Body of pancreas (tissue), 4 donors: ENCODE data around the gene GPR4. TPM values are rescaled to one million over a fixed set of nuclear protein-coding genes. Genes with fewer than 3 reads are reported as not detected.
A peak's percentile ranks its signal among the peaks of the same experiment; 100 is the strongest.

Source experiments
- ATAC-seq: fragments of 150-250 bp; one replicate; pipeline ENCODE4 v1.9.1; 2016
- DNase-seq, 4 donors: peaks; one replicate each; pipeline ENCODE4 v3.0.0-alpha.2; 2019
- H3K27ac ChIP-seq, 4 donors: fragments of 200-600 bp; sonication (generic); 1 replicate in 3 of 4; 2 replicates in 1 of 4; pipeline versions ENCODE4 v1.5.1 to v1.6.1; 2016 to 2019; ENCODE audit warnings: mild to moderate bottlenecking in 1 of 4, mixed read lengths in 1 of 4, moderate library complexity in 1 of 4
- H3K27me3 ChIP-seq, 2 donors: fragments of 200-600 bp; sonication (generic); one replicate each; pipeline ENCODE4 v1.6.0; 2016; ENCODE audit warnings: mild to moderate bottlenecking in 1 of 2
- H3K36me3 ChIP-seq, 2 donors: fragments of 200-600 bp; sonication (generic); replicated peaks in 1 of 2; 2 replicates each; pipeline ENCODE4 v1.5.1; 2016; ENCODE audit warnings: low read depth in 2 of 2; ENCODE audit not compliant: insufficient read depth in 1 of 2
- H3K4me1 ChIP-seq: fragments of 200-600 bp; sonication (generic); one replicate; pipeline ENCODE4 v1.6.0; 2016
- H3K4me3 ChIP-seq, 2 donors: fragments of 200-600 bp; sonication (generic); 1 replicate in 1 of 2; 2 replicates in 1 of 2; pipeline ENCODE4 v1.5.1; 2016 to 2019
- H3K9me3 ChIP-seq, 3 donors: fragments of 200-600 bp; sonication (generic); 1 replicate in 2 of 3; 2 replicates in 1 of 3; pipeline ENCODE4 v1.5.1; 2016
- CTCF ChIP-seq, 7 experiments: fragments of 450-650 bp in 4 of 7; fragments of 200-600 bp in 3 of 7; sonication (generic) in 3 of 7; IDR thresholded peaks; one replicate each; pipeline ENCODE4 v1.5.1; 2016 to 2019; ENCODE audit warnings: antibody characterized with exemption in 7 of 7
- POLR2A ChIP-seq, 3 donors: fragments of 450-650 bp; IDR thresholded peaks; one replicate each; pipeline ENCODE4 v1.6.1; 2016; ENCODE audit warnings: antibody characterized with exemption in 3 of 3, mild to moderate bottlenecking in 2 of 3
- WGBS, 2 donors: methylation state at CpG; one replicate each; pipeline ENCODE4 v1.1.5; 2017; 5-methylcytosine and 5-hydroxymethylcytosine counted together
- intact Hi-C: fragments of 100-400 bp; cut with DNase I; formaldehyde crosslinking; loops from one replicate; pipeline ENCODE4 v1.15.1; 2023
- total RNA-seq, 2 donors: library from RNA; depleted of rRNA; stranded (reverse); fragments of >200 nt; gene quantifications; one replicate each; pipeline ENCODE4 v1.1.0, GENCODE V29; 2016

Gene GPR4
- total RNA-seq, 2 donors from 2014 or later, result 0.99 to 1.3 TPM

GRCh38 chr19:45558399-45558878 lies 43.6 kb downstream of the GPR4 start:
- DNase-seq (peak; percentile 50 to 61 (median 54)), ATAC-seq (peak; percentile 58)
- intact Hi-C loops, result no loop called here
- TF ChIP-seq CTCF (IDR thresholded peaks at IDR 0.05) (peak; percentile 42 to 72 (median 56)), POLR2A (IDR thresholded peaks at IDR 0.05) (no peak)
- WGBS, 2 donors, result 41 to 62% methylated on average over 10 of the region's 10 CpGs
- Histone ChIP-seq H3K36me3 (no peaks in the 10 kb centered on the region), H3K4me1 (no peaks in the 10 kb centered on the region), H3K27me3 (no peaks in the 10 kb centered on the region), H3K4me3 (no peak overlapping the region), H3K9me3 (no peaks in the 10 kb centered on the region), H3K27ac (no peak overlapping the region)

GRCh38 chr19:45556835-45557234 lies 45.2 kb downstream of the GPR4 start:
- Histone ChIP-seq H3K36me3 (no peaks in the 10 kb centered on the region), H3K27me3 (no peaks in the 10 kb centered on the region), H3K4me3 (no peak overlapping the region), H3K4me1 (no peaks in the 10 kb centered on the region), H3K9me3 (no peaks in the 10 kb centered on the region), H3K27ac (no peak overlapping the region)
- no peak for ATAC-seq
- TF ChIP-seq CTCF (IDR thresholded peaks at IDR 0.05), result no peak
- no peak for TF ChIP-seq POLR2A (IDR thresholded peaks at IDR 0.05)
- intact Hi-C loops, result no loop called here
- no peak for DNase-seq
- 80 to 92% methylated on average over 1 to 5 of the region's 5 CpGs for WGBS, 2 donors

- DNase-seq (no peak), ATAC-seq (no peak)
- Histone ChIP-seq H3K4me3 (no peak overlapping the region), H3K36me3 (no peaks in the 10 kb centered on the region), H3K9me3 (no peaks in the 10 kb centered on the region), H3K27ac (no peak overlapping the region), H3K4me1 (no peaks in the 10 kb centered on the region), H3K27me3 (no peaks in the 10 kb centered on the region)
- no peak for TF ChIP-seq CTCF (IDR thresholded peaks at IDR 0.05)
- intact Hi-C loops, result no loop called here
- 74 to 100% methylated on average over 1 of the region's 1 CpG for WGBS, 2 donors
Measured at GRCh38 chr19:45554481-45554880, 47.5 kb downstream of the GPR4 start.

GRCh38 chr19:45553464-45553863 lies 48.5 kb downstream of the GPR4 start:
- intact Hi-C loops, result no loop called here
- H3K36me3 ChIP-seq, result no peaks in the 10 kb centered on the region
- TF ChIP-seq POLR2A (IDR thresholded peaks at IDR 0.05), result peak in 1 of 3 donors; percentile 13
- TF ChIP-seq CTCF (IDR thresholded peaks at IDR 0.05), result peak in 4 of 7 experiments; percentile 27 to 68 (median 48)
- no peaks in the 10 kb centered on the region for H3K27me3 ChIP-seq
- H3K9me3 ChIP-seq, result no peaks in the 10 kb centered on the region
- no peak overlapping the region for H3K27ac ChIP-seq
- no peaks in the 10 kb centered on the region for H3K4me1 ChIP-seq
- no peak overlapping the region for H3K4me3 ChIP-seq
- 48 to 80% methylated on average over 7 to 34 of the region's 34 CpGs for WGBS, 2 donors
- DNase-seq (peak; percentile 33 to 75 (median 59)), ATAC-seq (peak; percentile 54)

GRCh38 chr19:45547965-45548609 lies 53.9 kb downstream of the GPR4 start:
- intact Hi-C loops, result no loop called here
- H3K27me3 ChIP-seq, result no peaks in the 10 kb centered on the region
- no peak for TF ChIP-seq POLR2A (IDR thresholded peaks at IDR 0.05)
- no peak for TF ChIP-seq CTCF (IDR thresholded peaks at IDR 0.05)
- no peaks in the 10 kb centered on the region for H3K36me3 ChIP-seq
- 90 to 91% methylated on average over 6 to 9 of the region's 9 CpGs for WGBS, 2 donors
- ATAC-seq, result no peak
- no peak overlapping the region for H3K27ac ChIP-seq
- no peaks in the 10 kb centered on the region for H3K9me3 ChIP-seq
- H3K4me1 ChIP-seq, result peaks cover 5% of the 10 kb centered on the region
- H3K4me3 ChIP-seq, result no peak overlapping the region
- DNase-seq, result no peak
